Measurements from ENCODE around the gene C16orf74.

The C16orf74 gene

DNA sequence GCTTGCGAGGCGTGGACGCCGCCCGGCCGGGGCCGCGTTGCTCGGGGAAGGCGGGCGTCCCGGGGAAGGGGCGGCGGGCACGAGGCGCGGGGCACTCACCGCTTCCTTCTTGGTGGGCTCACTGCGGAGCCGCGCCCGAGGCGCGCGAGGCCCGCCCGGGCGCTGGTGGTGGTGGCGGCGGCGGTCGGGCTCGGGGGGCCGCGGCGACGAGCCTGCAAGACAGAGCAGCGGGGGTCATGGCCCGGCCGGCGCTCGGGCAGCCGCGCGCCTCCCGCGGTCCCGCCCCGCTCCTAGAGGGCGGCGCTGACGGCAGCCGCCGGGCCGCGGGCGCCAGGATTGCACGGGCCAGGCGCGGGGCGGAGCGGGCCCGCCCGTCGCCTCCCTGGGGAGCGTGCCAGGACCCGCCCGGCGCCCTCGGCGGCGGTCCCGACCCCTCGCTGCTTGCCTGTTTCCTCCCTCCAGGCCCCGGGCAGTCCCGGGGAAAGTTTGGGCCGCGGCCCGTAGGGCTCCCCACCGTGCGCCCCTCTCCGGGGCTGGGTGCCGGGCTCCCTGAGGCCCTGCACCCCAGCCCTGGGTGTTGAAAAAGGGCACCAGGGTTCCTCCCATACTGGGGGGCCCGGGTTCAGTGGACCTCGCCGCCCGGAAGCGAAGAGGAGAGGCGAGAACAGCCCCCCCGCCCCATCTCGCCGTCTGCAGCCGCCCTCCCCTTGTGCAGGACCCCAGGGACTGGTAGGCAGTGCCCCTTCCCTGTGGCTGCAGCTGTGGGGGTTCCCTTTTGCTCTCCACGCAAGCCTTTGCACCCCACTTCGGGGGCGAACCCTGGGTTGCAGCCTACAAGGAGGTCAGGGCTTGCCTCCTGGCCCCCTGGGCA lies at the start of gene C16orf74:
Gene C16orf74 (minus strand): TSS at position 270 of the 871 bp plus-strand sequence. CDS start 15,879 bp downstream, outside the sequence.
- no peak for DNase-seq

DNA sequence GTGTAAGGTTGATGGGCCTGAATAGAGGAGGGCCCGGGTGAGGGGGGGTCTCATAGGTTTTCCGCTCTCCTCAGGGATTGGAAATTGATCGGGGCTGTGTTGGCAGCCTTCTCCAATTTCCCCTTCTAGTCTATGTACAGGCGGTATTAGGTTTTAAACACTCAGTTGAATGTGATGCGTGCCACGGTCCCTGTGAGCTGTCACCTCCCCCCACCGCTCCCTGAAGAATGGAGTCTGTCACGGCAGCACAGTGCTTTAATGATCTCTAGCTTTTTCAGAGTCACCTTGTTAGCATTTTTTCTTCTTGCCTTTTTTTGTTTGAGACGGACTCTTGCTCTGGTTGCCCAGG lies 49.4 kb upstream of the C16orf74 start:
- no peak for DNase-seq

DNA sequence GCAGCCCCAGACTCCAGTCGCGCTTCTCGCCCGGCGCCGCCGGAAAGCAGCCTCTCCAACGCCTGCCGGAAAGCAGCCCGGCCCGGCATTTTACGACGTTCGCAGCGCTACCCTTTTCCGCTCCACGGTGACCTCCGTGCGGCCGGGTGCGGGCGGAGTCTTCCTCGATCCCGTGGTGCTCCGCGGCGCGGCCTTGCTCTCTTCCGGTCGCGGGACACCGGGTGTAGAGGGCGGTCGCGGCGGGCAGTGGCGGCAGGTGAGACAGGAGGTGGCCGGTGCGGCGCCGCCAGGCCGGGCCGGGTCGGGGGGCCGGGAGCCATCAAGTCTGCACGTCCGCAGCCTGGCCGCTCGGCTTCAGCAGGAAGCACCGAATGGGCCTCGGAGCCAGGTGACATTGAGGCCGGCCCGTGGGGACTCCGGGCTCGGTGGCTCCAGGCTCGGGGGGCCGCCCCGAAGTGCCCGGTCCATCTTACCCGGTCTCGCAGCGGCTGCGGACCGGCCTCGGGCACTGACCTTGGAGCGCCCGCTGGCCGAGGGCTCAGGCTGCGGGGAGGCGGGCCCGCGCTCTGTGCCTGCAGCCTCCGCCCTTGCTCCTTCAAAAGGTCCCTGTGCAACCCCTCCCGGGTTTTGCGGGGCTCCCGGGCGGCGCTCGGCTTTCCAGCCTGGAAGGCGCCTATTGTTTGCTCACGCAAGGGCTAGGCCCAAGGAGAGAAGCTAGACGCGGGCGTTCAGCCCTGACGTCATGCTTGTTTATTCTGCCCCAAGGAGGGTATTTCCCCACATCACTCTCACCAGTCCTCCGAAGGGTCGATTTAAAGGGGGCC lies 48.8 kb upstream of the C16orf74 start, which contains the start of the genes COX4I1 and EMC8:
Gene COX4I1 (plus strand): TSS at position 199 of the 824 bp plus-strand sequence. CDS start 1,511 bp downstream, outside the sequence.
Gene EMC8 (minus strand): TSS at position 48 of the 824 bp plus-strand sequence. CDS start 249 bp downstream, outside the sequence.
- peak; percentile 81 for DNase-seq

DNA sequence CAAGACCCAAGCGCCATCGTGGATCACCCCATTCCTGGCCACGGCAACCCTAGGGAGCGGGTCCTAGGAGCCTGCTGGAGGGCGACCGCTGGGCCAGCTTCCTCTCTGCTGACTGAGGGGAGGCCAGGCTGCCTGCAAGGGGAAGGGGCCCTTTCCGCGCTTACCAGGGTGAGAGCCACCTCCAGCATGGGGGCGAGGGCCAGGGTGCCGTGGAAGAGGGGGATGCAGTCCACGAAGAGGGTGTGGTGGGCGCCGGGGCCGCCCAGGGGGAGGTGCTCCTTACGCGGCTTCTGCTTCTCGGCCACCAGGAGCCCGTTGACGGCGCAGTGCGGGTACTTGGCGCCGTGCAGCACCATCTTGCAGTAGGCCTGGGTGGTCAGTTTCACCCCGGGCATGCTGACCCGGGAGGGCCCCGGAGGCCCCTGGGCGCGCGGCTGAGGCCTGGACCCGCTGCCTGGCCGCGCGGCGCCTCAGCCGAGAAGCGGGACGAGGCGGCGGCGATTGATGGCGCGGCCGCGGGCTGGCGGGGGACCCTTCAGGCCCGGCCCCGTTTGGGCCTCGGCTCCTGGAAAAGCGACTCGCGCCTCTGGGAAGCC lies 48.1 kb upstream of the C16orf74 start:
- no peak for DNase-seq

DNA sequence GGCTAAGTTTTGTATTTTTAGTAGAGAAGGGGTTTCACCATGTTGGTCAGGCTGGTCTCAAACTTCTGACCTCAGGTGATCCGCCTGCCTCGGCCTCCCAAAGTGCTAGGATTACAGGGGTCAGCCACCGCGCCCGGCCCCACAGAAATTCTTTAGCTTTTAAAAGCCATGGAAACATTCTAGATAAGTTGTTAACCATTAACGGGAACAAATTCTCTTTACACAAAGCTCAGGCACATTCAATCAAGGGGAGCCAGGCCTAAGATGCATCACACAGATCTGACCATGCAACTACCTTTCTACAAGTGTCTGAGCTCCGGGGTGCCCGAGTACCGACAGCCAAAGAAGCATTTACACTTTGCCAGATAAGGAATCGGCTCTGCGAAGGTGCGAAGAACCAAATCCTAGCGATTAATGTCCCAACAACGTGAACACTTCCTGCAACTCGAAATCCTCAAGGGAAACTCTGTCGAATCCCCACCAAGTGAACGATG lies 47.4 kb upstream of the C16orf74 start:
- DNase-seq, result no peak

DNA sequence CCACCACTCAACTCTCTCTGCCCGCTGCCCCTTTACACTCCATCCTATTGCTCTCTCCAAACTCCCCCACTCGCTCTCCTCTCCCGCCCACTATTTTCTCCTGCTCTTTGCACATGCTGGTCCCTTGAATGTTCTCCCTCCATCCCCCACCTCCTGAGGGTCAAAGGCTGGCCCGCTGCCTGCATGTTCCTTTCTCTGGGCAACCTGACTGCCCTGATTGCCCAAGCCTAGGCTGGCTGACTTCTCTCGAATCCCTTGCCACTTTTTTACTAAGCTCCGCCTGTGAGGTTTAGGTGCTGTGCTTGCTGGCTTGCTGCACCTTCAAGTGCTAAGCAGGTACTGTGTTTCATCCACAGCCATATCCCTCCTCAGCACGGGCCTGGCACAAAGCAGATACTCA lies 45.7 kb upstream of the C16orf74 start:
- no peak for DNase-seq

DNA sequence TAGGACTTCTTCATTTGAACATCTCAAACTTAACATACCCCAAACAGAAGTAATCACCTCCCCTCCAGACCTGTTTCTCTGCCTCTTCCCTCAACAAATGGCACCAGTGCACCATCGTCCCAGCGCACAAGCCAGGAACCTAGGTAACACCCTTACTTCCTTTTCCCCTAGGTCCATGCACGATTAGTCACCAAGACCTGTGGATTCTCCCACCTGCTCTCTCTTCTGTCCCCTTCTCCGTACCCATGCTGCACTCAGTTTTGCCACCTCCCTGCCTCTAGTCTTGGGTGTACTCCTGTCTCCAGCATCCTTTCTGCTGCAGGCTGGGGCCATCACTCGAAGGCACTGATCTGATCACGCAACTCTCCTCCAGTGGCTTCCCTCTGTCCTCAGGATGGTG lies 45.3 kb upstream of the C16orf74 start:
- no peak for DNase-seq

DNA sequence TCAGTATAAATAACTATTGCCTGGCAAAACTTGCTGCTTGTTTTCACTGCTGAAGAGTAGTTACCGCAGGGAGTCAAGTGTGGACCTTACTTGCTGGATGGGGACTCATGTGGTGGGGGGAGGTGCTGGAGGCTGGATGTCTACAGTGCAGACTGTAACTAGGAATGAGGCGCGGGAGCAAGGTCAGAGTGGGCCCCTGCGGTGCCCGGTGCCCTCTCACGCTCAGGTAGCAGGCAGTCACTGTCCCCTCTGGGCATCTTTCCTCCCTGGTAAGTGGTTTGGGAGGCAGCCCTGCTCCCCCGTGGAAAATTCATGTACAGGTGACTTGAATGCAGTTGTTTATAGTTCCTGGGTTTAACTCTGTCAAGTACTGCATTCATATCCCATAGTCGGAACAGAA lies 43.8 kb upstream of the C16orf74 start:
- no peak for DNase-seq

DNA sequence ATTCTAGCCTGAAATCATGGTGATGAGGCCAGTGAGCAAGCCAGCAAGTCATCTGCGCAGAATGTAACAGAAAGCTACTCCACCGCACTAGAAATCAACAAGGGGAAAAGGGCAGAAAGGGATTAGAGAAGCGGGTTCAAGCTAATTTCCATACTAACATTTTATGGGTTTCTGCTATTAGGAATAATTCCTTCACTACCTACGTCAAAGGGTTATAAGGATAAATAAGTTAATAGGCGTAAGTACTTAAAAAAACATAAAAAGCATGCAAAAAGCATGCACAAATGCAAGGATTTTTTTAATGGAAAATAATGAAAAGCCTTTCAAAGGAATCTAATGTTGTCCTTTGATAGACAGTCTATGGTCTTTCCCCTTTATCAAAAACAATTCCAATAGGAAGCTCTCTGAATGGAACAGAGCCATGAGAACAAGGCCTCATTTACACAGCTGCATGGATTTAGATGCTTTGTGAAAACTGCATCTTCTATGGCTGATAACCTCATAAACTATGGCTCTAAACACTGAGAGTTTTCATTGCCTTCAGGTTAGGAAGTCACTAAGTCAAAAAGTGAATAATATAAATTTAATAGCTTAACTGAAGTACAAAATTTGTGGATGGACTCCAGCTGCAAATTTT lies 42.9 kb upstream of the C16orf74 start:
- no peak for DNase-seq

DNA sequence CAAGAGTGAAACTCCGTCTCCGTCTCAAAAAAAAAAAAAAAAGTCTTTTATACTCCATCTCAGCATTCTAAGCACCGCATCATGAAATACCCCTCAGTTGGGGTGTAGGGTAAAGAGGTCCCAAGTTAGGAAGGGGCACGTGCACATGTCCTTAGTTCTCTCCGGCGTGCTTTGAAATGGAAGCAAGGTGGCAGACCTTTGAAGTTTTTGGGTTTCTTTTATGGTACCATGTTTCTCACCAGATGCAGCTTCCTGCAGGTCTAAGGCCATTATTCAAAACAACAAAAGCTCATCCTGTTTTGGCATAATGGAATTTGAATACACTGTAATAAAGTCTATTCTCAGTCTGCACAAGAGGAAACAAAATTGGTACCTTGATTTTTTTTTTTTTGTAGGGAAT lies 38.9 kb upstream of the C16orf74 start:
- no peak for DNase-seq

DNA sequence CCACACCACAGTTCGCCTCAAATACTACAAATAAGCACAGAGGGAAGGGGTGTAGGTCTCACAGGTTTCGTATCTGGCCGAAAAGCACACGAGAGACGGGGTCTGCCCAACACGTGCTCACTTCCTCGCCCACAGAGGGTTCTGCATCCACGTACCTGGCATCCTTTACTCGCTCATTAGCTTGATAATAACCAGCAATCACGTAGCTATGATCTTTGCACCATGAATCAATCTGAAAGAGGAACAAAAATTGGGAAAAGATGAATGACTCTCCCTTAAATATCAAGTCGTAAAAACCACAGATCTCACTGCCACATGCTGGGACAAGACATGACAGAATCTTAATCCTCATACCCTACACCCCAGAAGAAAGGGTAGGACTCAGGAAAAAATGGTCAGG lies 37.9 kb upstream of the C16orf74 start:
- no peak for DNase-seq

DNA sequence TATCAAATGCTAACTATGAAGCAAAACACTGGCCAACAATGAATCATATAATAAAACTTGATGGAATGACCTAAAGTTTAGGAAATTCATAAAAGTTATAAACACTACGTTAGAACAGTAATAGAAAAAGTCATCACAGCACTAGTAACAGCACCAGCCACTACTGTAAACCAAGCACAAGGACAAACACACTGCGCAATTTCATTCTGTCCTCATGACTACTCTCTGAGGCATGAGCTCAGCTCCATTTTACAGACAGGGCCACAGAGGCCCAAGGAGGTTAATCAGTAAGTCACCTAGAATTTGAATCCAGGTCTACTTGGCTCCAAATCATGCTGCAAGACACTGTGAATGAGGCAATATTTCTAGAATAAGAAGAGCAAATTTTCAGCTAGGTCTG lies 35.0 kb upstream of the C16orf74 start:
- no peak for DNase-seq

DNA sequence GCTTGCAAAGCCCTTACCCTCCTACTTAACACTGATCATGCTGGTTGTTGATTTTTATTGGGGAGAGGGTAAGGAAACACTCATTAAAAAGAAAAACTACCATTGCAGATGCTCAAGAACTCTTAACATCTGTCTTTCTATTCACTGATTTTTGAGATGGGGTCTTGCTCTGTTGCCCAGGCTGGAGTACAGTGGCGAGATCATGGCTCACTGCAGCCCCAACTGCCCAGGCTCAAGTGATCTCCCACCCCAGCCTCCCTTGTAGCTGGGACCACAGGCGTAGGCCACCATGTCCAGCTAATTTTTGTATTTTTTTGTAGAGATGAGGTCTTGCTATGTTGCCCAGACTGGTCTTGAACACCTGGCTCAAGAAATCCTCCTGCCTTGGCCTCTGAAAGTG lies 33.9 kb upstream of the C16orf74 start:
- DNase-seq, result no peak

DNA sequence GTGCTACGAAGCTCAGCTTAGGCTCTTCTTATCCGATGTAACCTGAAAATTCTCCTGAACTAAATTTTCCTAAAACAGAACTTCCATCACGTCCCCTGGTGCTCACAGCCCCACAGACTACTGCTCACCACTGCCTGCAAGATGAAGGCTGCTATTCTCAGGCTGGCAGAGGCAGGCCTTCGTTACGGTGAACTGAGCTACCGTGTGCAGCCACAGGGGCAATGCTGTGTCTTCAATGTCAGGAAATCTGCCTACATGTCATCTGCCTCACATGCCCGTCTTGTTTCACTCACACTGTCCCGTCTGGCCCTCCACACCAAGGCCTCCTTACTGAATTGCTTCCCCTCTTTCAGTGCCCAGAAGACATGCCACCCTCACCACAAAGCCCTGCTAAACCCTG lies 32.5 kb upstream of the C16orf74 start:
- no peak for DNase-seq

DNA sequence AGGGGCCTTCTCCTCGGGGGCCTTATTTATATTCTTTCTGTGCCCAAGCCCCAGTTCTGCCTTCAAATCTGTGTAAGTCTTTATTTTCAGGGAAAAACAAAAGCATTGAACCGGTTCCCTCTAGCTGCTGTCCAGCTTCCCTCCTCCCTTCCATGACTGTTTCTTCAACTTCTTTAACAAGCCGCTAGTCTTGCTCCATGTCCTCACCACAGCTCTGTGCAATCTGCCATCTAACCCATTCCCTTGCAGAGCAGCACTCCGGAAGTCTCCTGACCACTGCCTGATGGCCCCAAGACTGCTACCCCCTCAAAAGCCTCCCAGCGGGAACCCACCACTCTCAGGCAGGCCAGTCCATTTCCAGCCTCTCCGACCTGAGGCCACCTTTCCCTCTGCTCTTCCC lies 31.6 kb upstream of the C16orf74 start:
- no peak for DNase-seq

DNA sequence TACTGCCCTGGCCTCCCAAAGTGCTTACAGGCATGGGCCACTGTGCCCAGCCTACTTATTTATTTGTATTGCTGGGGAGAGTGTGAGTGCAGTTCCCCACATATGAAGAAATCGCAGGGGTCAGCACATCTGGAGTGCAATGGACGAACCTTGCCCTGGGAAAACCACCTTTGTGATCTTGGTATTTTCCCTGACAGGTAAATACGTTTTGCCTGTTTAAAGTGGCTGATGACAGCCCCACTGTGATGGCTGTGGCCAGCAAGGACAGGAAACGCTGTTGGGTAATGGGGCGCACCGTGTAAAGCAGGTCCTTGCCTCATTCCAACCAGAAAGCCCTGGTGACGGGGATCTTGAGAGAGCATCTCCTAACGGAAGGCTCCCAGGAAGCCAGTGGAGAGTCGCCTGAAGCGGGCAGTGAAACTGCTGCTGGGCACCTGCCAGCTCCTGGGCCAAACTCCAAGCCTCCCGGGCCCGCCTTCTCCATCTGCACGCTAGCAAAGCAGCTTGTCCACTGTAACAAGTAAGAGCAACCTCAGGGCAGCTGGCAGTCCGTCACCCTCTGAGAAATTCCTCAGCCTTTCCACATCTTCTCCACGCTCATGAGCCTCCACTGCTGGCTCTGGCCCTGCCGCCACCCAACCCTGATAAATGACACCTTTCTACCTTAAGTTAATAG lies 30.9 kb upstream of the C16orf74 start:
- no peak for DNase-seq

DNA sequence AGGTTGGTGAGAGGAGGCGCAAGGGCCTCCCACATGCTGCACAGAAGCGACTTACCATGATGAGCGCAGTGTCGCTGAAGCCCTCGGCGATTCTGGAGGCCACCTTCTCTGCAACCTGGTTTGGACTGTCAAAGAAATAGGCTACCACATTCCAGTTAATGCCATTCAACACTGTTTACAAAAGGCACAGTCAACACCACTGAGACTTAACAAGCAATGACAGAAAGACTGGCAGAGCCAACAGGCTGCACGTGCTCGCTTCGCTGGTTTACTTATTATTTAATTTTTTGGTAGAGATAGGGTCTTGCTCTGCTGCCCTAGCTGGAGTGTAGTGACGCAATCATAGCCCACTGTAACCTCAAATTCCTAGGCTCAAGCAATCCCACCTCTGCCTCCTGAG lies 30.3 kb upstream of the C16orf74 start:
- no peak for DNase-seq

DNA sequence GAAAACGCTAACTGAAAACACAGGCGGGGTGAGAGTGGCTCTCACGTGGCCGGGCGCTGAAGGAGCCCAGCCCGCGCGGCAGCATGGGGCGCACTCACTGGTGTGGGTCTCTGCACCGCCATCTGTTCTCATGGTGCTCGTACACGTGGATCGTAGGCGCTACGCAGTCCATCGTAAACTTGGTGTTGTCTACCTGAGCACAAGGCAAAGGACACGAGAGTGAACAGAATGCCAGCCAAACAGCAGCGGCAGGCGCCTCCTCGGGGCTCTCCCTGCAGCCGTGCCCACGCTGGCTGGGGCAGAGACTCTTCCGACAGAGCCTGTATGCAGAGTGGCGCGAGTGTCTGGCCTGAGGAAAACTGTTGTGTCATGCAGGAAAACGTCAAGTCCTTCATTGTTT lies 29.4 kb upstream of the C16orf74 start:
- no peak for DNase-seq

DNA sequence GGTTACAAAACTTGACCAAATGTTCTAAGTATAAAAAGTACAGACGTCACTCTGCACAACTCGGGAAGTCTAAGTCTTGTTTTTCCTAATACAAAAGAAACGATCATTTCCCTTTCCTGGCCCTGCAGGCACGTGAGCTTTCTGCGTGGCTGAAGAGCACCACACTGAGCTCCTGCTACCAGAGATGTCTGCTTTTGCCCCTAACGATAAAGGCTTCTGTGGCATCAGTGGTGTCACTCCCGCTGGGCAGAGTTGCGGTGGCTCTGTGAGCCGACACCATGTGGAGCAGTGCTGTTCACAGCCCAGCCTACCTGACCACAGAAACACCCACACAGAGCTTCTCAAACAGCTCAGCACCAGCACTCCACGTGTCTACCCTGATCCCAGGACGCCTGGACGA lies 28.0 kb upstream of the C16orf74 start:
- DNase-seq, result no peak

DNA sequence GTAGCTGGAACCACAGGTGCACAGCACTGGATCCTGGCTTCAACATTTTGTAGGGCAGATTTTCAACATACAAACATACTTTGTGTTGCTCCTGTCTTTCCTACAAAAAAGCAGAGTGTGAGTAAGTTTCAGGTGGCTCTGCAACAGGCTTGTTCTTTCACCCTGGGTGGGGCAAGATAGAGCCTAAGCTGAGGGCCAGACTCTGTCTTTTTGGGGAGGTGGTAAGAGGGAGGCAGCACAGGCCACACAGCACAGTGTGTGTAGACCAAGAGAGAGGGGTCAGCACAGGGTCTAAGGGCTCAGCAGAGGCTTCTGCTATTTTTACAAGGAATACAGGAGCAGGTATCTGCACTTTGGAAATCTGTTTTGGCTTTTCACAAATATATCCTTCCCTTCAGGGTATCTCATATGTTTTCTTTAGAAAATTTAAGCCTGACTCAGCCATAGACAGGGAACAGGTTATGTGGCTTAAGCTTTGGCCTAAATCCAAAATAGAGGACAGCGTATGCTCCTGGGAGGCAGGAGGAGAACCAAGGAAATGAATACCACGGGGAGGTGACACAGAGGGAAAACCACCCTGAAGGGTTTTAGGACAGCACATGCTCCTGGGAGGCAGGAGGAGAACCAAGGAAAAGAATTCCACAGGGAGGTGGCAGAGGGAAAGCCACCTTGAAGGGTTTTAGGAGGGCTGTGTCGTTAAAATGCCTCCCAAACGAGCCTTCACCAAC lies 26.9 kb upstream of the C16orf74 start:
- DNase-seq, result no peak

DNA sequence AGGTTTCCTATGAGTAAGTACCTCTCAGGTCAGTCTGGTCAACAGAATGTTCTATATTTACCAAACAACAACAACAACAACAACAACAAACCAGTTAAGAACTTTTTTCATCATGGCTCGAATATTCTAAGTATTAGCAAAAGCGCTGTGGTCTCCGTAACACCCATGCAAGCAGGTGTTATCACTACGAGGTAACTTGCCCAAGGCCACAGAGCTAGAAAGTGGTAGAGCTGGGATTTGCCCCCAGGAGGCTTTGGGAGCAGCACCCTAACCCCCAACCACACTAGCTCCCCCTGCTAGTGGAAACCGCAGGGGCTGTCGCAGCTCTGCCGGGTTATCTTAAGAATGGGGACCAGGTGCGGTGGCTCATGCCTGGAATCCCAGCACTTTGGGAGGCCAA lies 23.9 kb upstream of the C16orf74 start:
- DNase-seq, result no peak

DNA sequence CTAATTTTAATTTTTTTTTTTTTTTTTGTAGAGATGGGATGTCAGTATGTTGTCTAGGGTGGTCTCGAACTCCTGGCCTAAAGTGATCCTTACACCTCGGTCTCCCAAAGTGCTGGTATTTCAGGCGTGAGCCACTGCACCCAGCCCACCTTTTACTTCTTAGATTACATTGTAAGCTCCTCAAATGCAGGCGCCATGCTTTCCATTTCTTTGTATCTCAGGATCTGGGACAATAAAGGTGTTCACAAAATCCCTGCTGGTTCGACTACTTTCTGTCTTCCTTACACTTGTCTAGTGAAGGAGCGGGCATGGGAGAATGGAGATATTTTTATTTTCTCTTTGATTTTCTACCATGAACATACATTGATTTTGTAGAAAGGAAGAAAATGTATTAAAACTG lies 23.2 kb upstream of the C16orf74 start:
- no peak for DNase-seq

All from NCI-H2107 (cell line).